CD4-positive, alpha-beta T cell treated with Interleukin-2 at 100 ng/mL for 4 hours (primary cell): ENCODE measurements around the gene HCFC1.

Experiments
- DNase-seq: peaks from one replicate; pipeline ENCODE4 v3.0.0-alpha.2; 2020; ENCODE audit warnings: low spot score

Gene HCFC1

DNA sequence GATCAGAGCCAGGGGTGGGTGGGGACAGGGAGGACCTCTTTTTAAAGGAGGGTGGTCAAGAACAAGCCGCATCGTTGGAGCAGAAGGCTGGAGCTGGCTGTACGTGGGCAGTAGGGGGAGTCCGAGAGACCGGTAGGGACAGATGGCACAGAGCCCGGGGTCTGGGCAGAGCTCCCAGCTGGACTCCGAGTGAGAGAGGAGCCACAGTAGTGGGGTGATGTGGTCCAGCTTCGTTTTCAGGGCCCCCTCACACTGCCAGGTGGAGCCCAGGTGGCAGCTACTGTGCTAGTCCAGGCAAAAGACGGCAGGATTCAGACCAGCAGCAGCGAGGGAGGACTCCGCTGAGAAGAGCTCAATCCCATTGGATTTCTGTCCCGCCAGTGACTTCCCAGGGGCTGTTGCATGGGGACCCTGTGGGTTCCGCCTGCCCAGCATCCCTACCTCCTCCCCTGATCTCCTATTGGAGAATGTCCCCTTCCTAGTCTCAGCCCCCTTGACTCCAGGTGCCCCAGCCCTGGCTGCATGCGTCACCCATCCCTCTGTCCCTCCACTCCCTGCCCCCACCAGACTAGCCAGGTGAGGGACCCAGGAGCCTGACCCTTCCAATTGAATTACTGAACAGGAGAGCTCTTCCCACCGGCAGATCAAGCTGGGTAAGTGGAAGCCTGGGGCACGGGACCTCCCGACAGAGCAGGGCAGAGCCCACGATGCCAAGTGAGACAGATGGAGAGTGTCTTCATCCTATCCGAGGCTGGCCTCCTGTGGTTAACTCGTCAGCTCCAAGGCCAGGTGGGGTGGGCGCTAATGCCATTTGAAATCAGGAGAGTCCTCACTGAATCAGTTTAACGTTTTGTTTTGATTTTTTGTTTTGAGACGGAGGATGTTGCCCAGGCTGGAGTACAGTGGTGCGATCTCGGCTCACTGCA is 48.4 kb downstream of the HCFC1 start:
- no peak for DNase-seq

DNA sequence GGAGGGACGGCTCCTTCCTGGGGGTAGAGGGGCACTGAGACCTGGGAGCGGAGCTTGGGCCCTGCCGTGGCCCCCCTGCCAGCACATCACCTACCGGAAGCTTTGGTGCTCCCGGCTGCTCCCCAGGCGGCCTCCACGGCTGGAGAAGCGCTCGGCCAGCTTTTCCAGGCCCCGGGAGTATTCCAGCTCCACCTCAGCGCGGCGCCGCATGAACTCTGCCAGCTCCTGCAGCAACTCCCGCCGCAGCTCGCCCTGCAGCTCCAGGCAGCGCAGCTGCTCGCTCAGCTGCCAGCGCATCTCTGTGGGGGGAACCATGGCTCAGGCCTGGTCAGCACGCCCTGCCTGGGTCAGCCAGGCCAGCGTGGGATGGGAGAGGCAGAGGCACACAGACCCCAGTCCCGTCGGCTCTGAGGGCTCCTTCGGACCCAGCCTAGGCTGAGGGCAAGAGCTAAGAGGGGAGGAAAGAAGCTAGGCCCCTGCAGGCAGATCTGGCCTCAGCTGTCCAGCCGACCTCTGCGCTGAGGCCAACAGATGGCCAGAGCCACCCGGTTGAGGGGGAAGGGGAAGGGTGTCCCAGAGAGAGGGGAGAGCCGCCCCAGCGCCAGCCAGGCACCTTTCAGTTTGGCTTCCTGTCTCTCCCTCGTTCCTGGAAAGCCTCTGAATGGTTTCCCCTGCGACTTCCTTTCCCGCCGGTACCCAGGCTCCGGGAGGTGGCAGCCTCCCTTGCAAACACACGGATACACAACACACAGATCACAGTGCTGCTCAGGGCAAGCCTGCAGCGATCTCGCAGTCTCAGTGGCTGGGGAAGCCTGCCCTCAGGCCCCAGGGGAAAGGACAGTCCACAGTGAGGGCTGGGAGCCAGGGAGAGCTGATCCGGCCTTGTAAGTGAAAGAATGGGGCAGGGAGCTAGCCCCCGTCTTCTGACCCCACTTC is 49.8 kb downstream of the HCFC1 start:
- DNase-seq, result peak; percentile 16

DNA sequence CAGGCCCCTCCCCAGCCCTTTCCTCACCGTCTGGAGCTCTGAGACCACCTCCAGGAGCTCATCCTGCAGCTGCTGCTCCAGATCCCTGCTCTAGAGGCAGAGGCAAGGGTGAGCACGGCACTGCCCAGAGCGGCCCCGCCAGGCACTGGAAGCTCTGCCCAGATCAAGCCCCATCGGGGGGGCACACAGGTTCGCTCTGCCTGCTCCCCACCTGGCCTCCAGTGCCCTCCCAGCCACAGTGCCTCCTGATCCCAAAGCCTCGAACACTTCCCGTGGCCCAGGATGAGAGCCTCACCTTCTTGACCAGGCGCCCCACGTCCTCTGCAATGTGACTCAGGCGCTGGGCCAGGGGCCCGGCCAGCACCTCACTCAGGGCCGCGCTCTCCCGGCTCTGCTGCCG is 50.5 kb downstream of the HCFC1 start:
- no peak for DNase-seq

DNA sequence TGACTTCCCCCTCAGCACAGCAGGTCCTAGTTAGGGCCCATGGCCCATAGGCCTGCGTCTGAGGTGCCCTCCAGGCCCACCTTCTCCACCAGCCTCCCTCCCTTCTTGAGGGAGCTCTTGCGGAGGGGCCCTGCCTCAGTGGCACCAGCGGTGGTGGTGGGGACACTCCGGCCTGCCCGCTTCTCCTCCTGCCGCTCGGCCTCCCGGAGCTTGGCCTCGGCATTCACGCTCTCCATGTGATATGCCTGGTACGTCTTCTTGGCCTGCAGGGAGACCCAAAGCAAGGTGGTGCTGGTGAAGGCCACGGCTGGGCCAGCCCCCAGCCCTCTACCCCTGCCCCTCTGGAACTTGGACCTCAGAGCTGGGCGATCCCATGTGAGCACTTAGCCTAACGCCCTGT is 51.1 kb downstream of the HCFC1 start:
- DNase-seq, result no peak

DNA sequence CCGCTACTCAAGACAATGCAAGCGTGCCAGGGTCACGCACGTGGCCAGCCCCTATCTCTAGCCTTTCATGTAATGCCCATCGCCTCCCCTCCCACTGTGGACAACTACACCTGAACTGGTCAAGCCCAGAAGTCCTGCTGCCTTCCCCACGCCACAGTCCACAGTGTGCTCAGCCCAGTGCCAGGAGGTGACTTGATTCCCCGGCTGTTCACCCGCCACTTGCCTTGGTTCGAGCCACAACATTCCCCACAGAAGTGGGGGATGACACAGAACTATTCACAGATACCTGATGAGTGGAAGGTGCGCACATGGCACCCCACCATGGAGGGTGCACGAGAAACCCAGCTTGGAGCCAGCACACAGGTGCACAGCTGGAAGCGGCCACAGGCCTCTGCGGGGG is 52.3 kb downstream of the HCFC1 start:
- DNase-seq, result no peak

DNA sequence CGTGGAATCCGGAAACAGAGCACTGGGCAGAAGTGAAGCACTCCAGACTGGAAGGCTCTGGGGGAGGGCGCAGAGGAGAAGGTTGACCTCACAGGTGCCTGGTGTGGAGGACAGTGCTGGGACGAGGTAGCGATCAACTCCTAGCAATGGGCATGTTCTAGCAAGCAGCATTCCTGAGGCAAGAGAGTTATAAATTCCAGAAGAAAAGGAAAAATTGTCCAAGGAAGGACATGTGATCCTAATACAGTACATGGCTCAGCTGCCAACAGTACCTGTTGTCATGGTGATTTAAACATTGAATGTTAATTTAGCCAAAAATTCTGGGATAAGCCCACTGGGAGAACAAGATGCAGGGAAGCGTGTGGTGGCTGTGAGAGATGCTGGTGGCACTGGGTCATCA is 53.7 kb downstream of the HCFC1 start:
- no peak for DNase-seq

DNA sequence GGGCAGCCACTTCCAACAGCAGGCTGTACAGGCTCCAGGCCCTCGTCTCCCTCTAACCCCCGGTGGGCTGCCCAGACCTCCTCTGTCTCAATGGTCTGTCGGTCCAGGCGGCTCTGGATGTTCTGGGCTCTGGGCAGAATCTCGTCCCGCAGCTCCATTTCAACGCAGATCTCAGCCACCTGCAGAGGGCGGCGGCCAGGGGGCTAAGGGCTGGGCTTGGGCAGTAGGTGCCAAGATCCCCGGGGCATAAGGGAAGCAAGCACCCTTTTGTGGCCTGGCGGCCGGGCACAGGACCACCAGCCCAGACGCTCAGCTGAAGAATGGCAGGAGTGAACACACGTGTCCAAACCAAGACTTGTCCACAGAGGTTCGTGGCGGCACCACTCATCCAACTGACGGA is 57.9 kb downstream of the HCFC1 start:
- no peak for DNase-seq

DNA sequence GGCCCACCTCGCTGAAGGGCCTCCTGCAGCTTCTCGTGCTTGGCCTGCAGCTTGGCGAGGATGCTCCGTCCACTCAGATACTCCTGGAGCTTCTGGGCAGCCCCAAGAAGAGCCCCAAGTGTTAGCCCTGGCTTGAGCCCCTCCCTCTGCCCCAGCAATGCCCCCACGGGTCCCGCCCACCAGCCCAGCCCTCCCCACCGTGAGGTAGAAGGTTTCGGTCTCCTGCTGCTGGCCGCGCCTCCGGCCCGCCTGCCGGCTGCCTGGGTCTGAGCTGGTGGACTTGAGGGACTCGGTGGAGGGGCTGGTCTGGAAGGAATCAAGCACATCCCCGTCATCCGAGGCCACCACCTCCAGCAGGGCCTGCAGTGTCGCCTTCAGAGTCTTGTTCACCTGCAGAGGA is 58.4 kb downstream of the HCFC1 start:
- DNase-seq, result no peak

DNA sequence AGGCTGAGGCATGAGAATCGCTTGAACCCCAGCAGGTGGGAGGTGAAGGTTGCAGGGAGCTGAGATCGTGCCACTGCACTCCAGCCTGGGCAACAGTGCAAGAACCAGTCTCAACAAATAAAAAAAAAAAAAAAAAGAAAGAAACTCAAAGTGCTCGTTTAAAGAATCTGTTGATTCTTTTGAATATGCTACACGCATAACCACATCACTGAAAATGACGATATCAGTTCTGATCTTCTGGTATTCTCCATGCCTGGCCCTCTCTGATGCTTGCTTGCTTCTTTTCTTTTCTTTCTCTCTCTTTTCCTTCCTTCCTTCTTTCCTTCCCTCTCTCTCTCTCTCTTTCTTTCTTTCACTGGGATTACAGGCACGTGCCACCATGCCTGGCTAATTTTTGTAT is 59.8 kb downstream of the HCFC1 start:
- DNase-seq, result no peak

DNA sequence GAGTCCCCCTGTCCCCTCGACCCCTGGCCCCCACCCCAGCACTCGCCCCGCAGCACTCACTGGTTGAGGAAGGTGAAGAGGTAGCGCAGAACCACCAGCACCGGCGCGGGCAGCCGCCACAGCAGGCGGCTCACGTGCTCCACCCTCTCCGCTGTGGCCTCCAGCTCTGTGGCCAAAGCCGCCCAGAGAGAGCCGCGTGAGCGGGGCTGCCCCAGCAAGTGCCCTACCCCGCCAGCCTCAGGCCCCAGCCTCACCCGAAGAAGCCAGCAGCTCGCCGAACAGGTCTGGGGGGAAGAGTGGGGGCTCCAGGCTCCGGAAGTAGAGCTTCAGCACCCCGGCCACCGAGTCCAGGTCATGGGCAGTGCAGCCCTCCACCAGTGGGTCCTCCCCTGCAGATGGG is 61.2 kb downstream of the HCFC1 start:
- DNase-seq, result no peak

DNA sequence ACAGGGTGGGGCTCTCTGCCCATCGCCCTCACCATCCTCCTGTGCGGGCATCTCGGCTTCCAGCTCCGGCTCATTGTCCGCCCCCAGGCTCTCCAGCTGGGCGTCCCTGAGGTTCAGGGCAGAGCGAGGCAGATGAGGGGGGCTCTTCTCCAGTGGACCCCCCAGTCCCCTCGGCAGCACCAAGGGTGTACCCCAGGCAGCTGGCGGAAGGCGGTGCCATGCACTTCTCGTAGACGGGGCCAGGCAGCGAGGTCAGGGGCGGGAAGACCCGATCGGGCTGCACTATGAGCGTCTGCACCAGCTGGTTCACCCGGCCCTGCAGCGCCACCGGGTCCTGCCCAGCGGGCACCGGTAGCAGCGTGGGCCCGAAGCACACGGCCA is 61.6 kb downstream of the HCFC1 start:
- DNase-seq, result no peak

DNA sequence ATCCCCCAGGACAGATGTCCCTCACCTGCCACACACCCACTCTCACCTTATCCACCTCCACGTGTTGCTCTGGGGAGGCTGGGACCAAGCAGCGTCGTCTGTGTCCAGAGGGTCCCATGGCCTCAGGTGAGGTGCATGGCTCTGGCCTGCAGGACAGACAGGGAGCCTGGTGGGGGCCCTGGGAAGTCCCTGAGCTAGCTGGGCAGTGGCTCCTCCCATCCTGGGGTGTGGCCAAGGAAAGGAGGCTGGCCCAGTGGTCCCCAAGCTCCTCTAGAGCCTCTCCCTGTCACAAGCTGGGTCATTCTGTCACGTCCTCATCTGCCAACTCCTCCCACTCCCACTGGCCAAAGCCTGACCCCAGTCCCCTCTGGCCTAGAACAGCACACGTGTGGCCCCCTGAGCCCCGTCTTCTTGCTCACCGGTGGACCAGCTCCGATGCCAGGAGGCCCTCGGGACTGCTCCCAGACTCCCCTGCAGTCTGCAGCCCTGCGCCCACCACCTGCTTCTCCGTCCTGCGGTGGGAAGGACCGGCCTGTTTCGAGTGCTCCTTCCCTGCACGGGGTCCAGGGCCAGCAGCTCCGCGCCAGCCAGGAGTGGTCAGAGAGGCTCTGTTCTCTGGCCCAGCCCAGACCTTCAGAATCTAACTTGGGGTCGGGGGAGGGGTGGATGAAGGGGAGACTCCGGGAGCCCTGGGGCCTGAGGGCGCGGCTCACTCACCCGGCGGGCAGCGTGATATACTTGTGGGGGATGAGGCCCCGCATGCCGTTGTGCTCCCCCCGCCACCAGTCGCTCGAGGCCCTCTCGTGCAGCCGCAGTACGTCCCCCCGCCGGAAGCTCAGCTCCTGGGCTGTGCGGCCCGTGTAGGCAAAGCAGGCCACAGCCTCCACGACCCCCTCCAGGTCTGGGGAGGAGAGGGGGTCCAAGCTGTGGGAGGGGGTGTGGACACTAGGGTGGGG is 62.3 kb downstream of the HCFC1 start:
- DNase-seq, result no peak

DNA sequence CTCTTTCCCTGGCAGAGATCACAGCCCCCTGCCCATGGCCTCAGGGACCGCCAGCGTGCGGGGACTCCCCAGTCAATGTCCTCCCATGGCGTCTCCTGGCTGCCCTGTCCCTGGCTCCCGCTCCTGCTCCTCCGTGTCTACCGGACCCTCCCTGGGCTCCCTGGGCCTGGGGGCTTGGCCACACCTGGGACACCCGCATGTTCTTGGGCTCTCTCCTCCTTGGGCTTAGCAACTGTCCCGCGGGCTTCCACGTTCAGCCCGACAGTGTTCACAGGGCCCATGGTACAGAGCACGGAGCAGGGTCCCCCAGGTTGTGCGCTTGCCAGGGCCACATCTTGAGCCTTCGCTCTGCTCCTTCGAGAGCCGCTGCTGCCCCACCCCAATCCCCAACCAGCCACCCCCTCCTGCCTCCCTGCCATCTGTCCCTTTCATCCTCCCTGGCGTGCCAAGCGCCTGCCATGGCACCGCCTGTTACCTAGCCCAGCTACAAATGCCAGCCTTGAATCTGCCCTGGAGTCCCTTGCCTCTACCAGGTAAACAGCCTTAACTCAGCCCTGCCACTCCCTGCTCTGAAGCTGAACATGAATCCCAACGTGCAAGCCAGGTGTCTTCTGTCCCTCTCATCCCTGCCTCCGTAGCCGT is 63.3 kb downstream of the HCFC1 start:
- no peak for DNase-seq

DNA sequence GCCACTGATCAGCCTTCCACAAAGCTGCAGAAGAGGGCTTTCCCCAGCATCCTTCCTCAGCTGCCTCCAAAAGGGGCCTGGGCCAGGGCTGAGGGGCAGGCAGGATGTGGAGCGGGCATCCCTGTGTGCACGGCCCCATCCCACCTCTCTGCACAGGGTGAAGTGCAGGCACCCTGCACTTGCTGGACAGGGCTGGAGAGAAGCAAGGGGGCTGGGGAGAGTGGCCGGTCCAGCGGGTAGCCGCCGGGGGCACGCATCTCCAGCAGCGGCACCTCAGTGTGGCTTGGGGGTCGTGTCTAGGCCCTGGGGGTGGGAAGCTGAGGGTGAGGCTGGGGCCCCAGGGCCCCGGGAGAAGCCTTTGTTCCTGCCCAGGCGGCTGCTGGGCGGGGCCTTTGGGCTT is 64.2 kb downstream of the HCFC1 start:
- no peak for DNase-seq

DNA sequence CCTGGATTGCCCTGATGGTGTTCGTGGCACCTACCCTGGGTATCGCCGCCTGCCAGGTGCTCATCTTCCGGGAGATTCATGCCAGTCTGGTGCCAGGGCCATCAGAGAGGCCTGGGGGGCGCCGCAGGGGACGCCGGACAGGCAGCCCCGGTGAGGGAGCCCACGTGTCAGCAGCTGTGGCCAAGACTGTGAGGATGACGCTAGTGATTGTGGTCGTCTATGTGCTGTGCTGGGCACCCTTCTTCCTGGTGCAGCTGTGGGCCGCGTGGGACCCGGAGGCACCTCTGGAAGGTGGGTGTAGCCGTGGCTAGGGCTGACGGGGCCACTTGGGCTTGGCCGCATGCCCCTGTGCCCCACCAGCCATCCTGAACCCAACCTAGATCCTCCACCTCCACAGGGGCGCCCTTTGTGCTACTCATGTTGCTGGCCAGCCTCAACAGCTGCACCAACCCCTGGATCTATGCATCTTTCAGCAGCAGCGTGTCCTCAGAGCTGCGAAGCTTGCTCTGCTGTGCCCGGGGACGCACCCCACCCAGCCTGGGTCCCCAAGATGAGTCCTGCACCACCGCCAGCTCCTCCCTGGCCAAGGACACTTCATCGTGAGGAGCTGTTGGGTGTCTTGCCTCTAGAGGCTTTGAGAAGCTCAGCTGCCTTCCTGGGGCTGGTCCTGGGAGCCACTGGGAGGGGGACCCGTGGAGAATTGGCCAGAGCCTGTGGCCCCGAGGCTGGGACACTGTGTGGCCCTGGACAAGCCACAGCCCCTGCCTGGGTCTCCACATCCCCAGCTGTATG is 65.3 kb downstream of the HCFC1 start:
- no peak for DNase-seq

DNA sequence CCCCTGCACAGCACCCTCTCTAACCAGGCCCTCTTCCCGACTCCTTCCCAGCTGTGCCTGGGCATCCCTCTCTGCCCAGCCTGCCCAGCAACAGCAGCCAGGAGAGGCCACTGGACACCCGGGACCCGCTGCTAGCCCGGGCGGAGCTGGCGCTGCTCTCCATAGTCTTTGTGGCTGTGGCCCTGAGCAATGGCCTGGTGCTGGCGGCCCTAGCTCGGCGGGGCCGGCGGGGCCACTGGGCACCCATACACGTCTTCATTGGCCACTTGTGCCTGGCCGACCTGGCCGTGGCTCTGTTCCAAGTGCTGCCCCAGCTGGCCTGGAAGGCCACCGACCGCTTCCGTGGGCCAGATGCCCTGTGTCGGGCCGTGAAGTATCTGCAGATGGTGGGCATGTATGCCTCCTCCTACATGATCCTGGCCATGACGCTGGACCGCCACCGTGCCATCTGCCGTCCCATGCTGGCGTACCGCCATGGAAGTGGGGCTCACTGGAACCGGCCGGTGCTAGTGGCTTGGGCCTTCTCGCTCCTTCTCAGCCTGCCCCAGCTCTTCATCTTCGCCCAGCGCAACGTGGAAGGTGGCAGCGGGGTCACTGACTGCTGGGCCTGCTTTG is 66.0 kb downstream of the HCFC1 start:
- DNase-seq, result no peak

DNA sequence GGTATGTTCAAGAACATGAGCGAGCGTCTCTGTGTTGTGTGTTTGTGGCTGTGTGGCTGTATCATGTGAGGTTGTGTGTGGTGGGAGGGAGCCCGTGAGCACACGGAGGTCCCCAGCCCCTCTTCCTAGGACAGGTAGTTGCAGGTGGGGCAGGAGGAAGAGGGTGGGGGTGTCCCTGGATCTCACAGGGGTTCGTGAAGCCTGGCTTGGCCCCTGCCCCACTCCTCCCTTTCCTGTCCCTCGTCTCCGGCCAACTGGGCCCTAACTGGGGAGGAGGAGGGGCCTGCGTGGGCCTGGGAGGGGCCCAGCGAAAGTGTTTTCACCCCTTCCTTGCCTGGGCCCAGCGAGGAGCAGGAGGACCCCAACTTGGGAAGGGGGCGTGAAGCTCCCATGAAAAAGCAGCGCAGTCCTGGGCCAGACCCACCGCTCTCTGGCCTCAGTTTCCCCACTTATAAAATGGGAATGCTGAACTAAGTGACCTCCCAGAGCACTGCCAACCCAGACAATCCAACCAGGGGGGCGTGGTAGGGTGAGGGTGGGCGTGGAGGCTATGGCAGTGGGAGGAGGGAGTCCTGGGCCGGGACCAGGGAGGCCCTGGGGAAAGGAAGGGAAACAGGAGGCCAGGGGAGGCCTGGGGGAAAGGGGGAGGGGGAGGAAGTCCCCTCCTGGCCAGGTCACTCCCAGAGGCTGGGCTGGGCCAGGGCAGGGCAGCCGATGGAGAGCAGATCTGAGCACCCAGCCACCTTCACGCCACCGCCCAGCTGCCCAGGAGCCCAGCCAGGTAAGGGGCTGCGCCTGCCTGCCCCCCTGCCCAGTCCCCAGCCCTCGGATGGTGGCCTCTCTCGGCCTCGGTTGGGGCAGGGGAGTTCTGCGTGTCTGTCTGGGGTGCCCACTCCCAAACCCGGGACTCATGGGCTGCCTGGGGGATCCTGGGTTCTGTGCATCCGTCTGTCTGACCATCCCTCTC is 67.3 kb downstream of the HCFC1 start, which contains the start of gene AVPR2:
AVPR2 (plus strand) TSS at position 683 of the 967 bp plus-strand sequence. CDS start 473 bp downstream, outside the sequence.
- DNase-seq, result no peak

DNA sequence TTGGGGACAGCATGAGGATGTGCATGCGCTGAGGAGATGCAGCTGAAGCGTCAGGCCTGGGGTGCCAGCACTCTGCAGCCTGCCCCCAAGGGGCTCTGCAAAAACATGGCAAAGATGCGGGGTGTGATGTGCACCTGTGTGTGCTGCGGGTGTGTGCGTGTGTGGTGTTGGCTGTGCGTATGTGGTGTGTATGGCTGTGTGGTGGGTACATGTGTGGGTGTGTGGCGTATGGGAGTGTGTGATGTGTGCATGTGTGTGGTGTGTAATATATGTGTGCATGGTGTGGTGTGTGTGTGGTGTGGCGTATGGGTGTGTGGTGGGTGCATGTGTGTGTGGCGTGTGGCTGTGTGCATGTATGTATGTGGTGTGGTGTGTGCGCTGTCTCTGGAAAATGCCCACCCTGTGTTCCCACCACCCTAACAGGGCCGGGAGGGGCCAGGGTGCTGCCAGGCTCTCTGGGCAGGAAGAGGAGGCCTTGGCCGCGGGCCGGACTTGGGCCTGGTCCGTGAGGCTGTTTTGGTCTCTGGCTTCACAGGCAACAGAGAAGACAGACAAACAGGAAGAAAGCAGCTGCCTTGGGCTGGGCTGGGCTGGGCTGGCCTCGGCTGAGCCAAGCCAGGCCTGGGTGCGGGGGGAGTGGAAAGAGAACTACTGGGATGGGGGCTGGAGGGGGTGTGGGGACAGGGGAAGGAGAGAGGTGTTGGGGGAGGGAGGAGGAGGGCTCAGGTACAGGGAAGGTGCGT is 68.2 kb downstream of the HCFC1 start:
- DNase-seq, result no peak
